Vagina (tissue), 2 donors: ENCODE data around the gene SNX17.

ENCODE experiments used
- POLR2A ChIP-seq, 2 donors: fragments of 450-650 bp; IDR thresholded peaks; one replicate each; pipeline ENCODE4 v1.6.1; 2017; ENCODE audit warnings: antibody characterized with exemption in 2 of 2, mild to moderate bottlenecking in 2 of 2, moderate library complexity in 2 of 2
- POLR2AphosphoS5 ChIP-seq, 2 donors: sonication (generic); formaldehyde crosslinking; IDR thresholded peaks; one replicate each; pipeline ENCODE4 v1.9.0; 2017; ENCODE audit warnings: antibody characterized with exemption in 2 of 2, mild to moderate bottlenecking in 2 of 2, low read depth in 1 of 2; ENCODE audit not compliant: insufficient read depth in 1 of 2
- TF ChIP-seq, protein P1 (sequence below), 3 experiments: fragments of 450-650 bp in 2 of 3; fragments of 200-600 bp in 1 of 3; sonication (generic) in 1 of 3; IDR thresholded peaks; one replicate each; pipeline ENCODE4 v1.5.1; 2017 to 2019; ENCODE audit warnings: antibody characterized with exemption in 3 of 3, mild to moderate bottlenecking in 2 of 3, moderate library complexity in 2 of 3

DNA sequence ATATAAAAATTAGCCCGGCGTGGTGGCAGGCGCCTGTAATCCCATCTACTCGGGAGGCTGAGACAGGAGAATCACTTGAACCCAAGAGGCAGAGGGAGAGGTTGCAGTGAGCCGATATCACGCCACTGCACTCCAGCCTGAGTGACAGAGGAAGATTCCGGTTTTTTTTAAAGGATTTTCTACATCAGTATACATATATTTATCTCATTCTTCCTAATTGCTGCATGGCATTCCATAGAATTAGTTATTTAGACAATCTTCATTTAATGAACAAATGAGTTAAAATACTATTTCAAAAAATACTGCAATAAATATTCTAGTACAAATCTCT, 15.9 kb upstream of the SNX17 start:
- TF ChIP-seq, protein P1, sequence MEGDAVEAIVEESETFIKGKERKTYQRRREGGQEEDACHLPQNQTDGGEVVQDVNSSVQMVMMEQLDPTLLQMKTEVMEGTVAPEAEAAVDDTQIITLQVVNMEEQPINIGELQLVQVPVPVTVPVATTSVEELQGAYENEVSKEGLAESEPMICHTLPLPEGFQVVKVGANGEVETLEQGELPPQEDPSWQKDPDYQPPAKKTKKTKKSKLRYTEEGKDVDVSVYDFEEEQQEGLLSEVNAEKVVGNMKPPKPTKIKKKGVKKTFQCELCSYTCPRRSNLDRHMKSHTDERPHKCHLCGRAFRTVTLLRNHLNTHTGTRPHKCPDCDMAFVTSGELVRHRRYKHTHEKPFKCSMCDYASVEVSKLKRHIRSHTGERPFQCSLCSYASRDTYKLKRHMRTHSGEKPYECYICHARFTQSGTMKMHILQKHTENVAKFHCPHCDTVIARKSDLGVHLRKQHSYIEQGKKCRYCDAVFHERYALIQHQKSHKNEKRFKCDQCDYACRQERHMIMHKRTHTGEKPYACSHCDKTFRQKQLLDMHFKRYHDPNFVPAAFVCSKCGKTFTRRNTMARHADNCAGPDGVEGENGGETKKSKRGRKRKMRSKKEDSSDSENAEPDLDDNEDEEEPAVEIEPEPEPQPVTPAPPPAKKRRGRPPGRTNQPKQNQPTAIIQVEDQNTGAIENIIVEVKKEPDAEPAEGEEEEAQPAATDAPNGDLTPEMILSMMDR (IDR thresholded peaks at IDR 0.05): no peak
- no peak for TF ChIP-seq POLR2A (IDR thresholded peaks at IDR 0.05)
- TF ChIP-seq POLR2AphosphoS5 (IDR thresholded peaks at IDR 0.05; ENCODE audit: insufficient read depth in 1 of 2, low read depth in 1 of 2): no peak
